Mononuclear cell (primary cell): ENCODE data around the gene XKR3. TPM values are rescaled to one million over a fixed set of nuclear protein-coding genes. Genes with fewer than 3 reads are reported as not detected.
A peak's percentile ranks its signal among the peaks of the same experiment; 100 is the strongest.
"Not testable (repeated sequence)": the region's sequence is repeated elsewhere in the genome, so short reads cannot be mapped to it uniquely, and the experiment has no call there.

ENCODE experiments used
- H3K27me3 ChIP-seq: 2 replicates; pipeline ENCODE4 v1.6.0; 2011; ENCODE audit warnings: low read length, control low read depth; ENCODE audit not compliant: insufficient read depth
- H3K4me1 ChIP-seq: 2 replicates; pipeline ENCODE4 v1.5.1; 2011; ENCODE audit warnings: mild to moderate bottlenecking, low read length, control low read depth; ENCODE audit not compliant: insufficient read depth
- H3K4me3 ChIP-seq: 2 replicates; pipeline ENCODE4 v1.5.1; 2011; ENCODE audit warnings: mild to moderate bottlenecking, low read length, moderate library complexity
- H3K9me3 ChIP-seq: 2 replicates; pipeline ENCODE4 v1.5.1; 2011; ENCODE audit warnings: low read depth, mild to moderate bottlenecking, control low read depth, low read length
- total RNA-seq: library from RNA; depleted of rRNA; stranded (reverse); fragments of >200 nt; gene quantifications from one replicate; pipeline ENCODE4 v1.2.3, GENCODE V29; 2012

XKR3 gene
- not detected for total RNA-seq

DNA sequence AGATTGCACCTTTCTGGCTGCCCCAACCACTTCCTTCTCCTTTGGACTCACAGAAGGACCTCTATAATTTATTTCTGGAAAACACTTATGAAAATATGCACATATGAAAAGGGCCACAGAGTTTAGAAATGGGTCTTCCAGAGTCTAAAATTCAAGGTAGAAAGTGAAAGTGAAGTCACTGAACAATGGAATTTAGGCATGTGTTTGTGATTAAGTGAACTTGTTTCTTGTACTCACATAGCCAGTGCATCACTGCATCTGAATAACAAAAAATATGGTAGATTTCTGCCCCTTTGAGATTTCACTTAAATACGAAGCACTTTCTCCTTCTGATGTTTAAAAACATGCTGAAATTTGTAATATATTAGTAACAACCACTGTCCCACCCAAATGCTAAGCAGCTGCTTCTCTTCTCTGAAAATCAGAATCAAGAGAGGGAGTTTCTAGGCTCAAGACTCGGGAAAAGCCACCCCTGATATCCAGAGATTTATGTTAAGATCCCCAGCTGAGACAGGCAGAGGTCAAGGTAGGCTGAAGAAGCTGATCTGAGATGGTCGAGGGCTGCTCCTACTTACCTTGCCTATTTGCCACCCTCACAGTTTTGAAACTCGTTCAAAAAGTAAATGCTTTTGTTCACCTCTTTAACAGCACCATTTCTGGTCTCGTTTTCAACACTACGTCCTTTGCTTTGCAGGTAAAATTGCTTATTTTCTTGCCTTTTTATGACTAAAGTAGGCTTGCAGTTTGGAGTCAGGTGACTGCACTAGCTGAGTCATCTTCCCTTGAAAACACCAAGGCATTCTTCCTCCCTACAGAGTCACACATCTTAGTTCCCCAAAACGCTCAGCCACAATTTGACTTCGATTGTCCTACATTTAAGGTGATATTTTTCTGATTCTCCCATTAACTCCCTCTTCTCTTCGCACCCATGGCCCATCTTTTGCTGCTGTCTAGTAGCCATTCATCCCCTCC is at the start of gene XKR3:
TSS of gene XKR3 (minus strand) at position 696 of the 972 bp plus-strand sequence. CDS start 17,338 bp downstream, outside the sequence.
- H3K4me3 ChIP-seq: peak within 1 kb of the TSS; percentile 20
- no peaks in the 10 kb centered on the region for H3K9me3 ChIP-seq
- no peaks in the 10 kb centered on the region for H3K27me3 ChIP-seq
- peaks cover 14% of the 10 kb centered on the region for H3K4me1 ChIP-seq

DNA sequence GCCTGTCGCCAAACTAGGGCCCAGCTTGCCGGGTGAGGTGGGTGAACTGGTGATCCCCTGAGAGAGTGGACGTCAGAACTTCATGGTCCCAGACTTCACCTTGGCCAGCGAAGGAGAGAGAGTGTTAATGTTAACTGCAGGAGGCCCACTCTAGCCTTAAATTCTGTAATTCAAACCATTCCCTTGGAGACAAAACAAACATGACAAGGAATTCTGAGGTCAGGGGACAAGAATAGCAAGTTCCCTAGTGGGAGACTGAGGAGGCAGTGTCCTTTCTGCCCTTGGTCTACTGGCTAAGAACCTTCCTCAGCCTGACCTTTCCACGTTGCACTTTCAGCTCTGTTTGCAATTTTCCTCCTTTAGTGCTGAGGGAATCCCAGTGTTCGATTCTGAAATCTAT is 44.4 kb upstream of the XKR3 start:
- not testable (repeated sequence) for H3K9me3 ChIP-seq, H3K4me1 ChIP-seq, H3K27me3 ChIP-seq, H3K4me3 ChIP-seq

- no peaks in the 10 kb centered on the region for H3K27me3 ChIP-seq
- H3K9me3 ChIP-seq: no peaks in the 10 kb centered on the region
- no peak overlapping the region for H3K4me3 ChIP-seq
- H3K4me1 ChIP-seq: no peaks in the 10 kb centered on the region
Observed at GRCh38 chr22:16866167-16866566, 41.0 kb upstream of the XKR3 start.

- not testable (repeated sequence) for H3K9me3 ChIP-seq, H3K4me1 ChIP-seq, H3K27me3 ChIP-seq, H3K4me3 ChIP-seq
Observed at GRCh38 chr22:16856851-16857250, 31.6 kb upstream of the XKR3 start.

DNA sequence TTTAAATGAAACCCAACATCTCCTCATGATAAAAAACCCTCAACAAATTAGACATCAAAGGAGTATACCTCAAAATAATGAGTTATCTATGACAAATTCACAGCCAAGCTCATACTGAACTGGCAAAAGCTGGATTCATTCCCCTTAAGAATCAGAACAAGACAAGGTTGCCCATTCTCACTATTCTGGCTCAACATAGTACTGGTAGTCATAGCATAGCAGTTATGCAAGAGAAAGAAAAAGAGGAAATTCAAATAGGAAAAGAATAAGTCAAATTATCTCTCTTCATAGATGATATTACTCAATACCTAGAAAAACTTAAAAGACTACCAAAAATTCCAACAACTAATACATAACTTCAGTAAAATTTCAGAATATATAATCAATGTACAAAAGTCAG is 29.4 kb upstream of the XKR3 start:
- Histone ChIP-seq H3K4me3 (no peak overlapping the region), H3K4me1 (peaks cover 3% of the 10 kb centered on the region), H3K27me3 (no peaks in the 10 kb centered on the region), H3K9me3 (no peaks in the 10 kb centered on the region)

DNA sequence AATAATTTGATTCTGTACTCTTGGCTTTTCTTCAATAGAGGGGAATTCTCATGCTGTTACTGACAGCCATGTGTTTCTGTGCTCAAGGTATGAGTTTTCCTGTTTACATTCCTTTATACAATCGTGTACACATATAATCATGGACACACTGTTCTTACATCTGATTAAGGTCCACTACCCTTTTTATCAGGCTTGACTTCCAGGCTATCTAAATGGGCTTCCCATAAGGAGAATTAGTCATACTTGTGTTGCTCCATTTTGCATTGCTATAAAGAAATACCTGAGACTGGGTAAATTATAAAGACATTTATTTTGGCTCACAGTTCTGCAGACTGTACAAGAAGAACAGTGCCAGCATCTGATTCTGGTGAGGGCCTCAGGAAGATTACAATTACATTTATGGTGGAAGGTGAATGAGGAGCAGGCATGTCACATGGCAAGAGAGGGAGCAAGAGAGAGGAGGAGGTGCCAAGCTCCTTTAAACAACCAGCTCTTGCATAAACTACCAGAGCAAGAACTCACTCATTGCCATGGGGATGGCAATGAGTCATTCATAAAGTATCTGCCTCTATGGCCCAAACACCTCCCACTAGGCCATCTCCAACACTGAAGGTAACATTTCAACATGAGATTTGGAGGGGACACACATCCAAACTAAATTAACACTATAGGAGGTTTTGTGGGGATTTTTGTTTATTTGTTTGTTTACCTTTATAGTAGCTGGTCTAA is 26.2 kb upstream of the XKR3 start:
- H3K9me3 ChIP-seq, H3K27me3 ChIP-seq, H3K4me1 ChIP-seq, H3K4me3 ChIP-seq: not testable (repeated sequence)

- H3K27me3 ChIP-seq: no peaks in the 10 kb centered on the region
- no peaks in the 10 kb centered on the region for H3K4me1 ChIP-seq
- no peaks in the 10 kb centered on the region for H3K9me3 ChIP-seq
- H3K4me3 ChIP-seq: no peak overlapping the region
Observed at GRCh38 chr22:16847271-16847670, 22.1 kb upstream of the XKR3 start.

DNA sequence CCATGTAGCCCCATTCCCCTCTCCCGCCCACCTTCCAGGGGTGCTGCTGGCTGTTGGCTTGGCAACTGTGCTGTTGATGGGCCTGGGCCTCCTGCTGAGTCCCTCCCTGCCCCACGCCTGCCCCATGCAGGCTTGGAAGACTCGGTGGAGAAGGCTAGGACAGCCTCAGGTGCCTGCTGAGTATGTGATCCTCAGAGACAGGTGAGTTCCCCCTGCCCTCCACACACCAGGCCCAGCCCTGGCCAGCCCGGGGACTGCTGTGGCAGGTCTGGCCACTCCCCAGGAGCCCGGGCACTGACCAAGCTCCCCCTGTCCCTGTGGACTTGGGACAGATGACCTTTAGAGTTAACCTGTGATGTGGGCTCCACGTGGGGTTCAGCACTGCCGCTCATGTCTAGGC is 20.7 kb upstream of the XKR3 start:
- Histone ChIP-seq H3K4me1 (no peaks in the 10 kb centered on the region), H3K9me3 (no peaks in the 10 kb centered on the region), H3K4me3 (no peak overlapping the region), H3K27me3 (no peaks in the 10 kb centered on the region)

DNA sequence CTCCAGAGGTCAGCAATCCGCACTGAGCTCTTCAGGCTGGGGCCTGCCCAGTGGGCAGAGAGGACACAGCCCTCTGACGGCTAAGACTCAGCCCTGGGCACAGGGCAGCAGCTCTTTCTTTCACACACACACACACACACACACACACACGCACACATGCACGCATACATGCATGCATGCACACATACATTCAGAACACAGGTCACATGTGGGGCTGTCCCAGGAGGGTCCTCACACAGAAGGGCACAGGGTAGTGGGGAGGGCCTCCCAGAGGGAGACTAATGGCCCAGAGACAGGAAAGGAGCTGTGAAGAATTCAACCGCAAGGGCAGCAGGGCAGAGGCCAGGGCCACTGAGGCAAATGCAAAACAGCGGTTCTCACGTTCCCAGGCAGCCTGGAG is 20.3 kb upstream of the XKR3 start:
- no peak overlapping the region for H3K4me3 ChIP-seq

GRCh38 chr22:16844529-16844928 is 19.3 kb upstream of the XKR3 start:
- Histone ChIP-seq H3K27me3 (no peaks in the 10 kb centered on the region), H3K4me1 (no peaks in the 10 kb centered on the region), H3K4me3 (no peak overlapping the region), H3K9me3 (no peaks in the 10 kb centered on the region)

More for the DNA sequence above, 20.3 kb upstream of the XKR3 start:
- H3K9me3 ChIP-seq: no peaks in the 10 kb centered on the region
- no peaks in the 10 kb centered on the region for H3K4me1 ChIP-seq
- no peaks in the 10 kb centered on the region for H3K27me3 ChIP-seq

GRCh38 chr22:16838073-16838472 is 12.9 kb upstream of the XKR3 start:
- Histone ChIP-seq H3K27me3 (no peaks in the 10 kb centered on the region), H3K4me3 (no peak overlapping the region), H3K9me3 (no peaks in the 10 kb centered on the region), H3K4me1 (peaks cover 14% of the 10 kb centered on the region)

DNA sequence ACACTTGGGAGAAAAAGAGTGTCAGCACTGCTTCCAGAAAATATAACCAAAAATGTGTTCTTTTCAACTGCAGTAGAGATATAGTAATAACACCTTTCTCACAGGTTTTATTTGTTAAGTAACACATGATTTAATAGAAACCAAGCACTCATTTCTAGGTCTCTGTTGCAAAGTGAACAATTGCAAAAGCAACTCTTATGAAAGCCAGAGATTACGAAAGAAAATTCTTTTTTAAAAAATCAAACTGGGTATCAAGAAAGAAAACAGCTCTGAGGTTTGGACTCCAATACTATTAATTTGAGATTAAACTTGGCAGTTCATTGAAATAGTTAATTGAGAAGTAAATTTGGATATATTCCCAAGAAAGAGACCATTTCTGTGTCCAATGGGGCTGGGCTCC is 9.8 kb upstream of the XKR3 start:
- Histone ChIP-seq H3K4me3 (no peak overlapping the region), H3K27me3 (no peaks in the 10 kb centered on the region), H3K4me1 (peaks cover 14% of the 10 kb centered on the region), H3K9me3 (no peaks in the 10 kb centered on the region)

DNA sequence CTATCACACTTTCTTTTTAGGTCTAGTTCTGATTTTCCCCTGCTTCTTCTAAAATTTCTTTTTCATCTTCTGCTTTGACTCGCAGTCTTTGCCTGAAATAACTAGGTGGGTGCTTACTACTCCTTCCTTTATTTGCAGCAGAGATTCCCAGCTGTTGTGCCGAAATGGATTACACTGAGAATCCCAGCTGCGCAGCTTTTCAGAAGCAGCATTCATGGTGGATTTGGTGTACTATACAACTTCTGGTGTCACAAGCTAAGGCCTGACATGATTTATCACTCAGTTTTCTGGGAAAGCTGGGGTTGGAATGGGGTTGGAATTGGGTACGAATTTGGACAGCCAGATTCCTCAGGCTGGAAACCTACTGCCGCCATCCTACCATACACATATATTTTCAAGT is 6.0 kb upstream of the XKR3 start:
- Histone ChIP-seq H3K9me3 (no peaks in the 10 kb centered on the region), H3K27me3 (no peaks in the 10 kb centered on the region), H3K4me3 (no peak overlapping the region), H3K4me1 (peaks cover 14% of the 10 kb centered on the region)

- Histone ChIP-seq H3K9me3 (no peaks in the 10 kb centered on the region), H3K4me1 (peaks cover 18% of the 10 kb centered on the region), H3K4me3 (no peak overlapping the region), H3K27me3 (no peaks in the 10 kb centered on the region)
Observed at GRCh38 chr22:16829985-16830384, 4.8 kb upstream of the XKR3 start.

DNA sequence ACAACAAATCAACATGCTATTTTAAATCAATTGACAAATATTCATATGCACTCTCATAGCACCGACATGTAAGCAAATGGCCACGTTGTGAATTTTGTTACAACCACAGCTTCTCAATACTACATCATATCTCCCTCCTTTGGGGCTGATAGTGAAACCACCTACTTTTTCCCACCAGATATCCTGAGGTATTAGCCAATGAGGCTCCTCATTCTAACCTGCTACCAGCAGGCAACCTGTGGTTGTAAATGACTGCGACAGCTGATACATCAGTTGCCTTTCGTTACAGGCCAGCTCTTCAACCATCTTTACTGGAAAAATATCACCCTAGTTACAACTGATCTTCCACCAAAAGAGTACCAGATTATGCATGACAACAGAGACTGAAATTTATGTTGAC is 3.7 kb upstream of the XKR3 start:
- H3K4me1 ChIP-seq: peaks cover 15% of the 10 kb centered on the region
- H3K9me3 ChIP-seq: no peaks in the 10 kb centered on the region
- no peak overlapping the region for H3K4me3 ChIP-seq
- H3K27me3 ChIP-seq: no peaks in the 10 kb centered on the region
